K562 (cell line): ENCODE data around the gene CSMD2. TPM values are rescaled to one million over a fixed set of nuclear protein-coding genes. Genes with fewer than 3 reads are reported as not detected.

Source experiments
- ATAC-seq: fragments of 200-7000 bp; cut with Tn5 transposase; 3 replicates; pipeline ENCODE4 v1.9.1; 2020; ENCODE audit warnings: moderate library complexity
- BruUV-seq: library from RNA; stranded (reverse); fragments of 400-500 nt; replicated peaks from 2 replicates; lab custom pipeline; 2021; lab: Mats Ljungman, UMichigan
- CTCF ChIA-PET: fragments of 300-600 bp; formaldehyde crosslinking; extraction: SDS; loops from one replicate; lab custom pipeline; 2021; ENCODE audit warnings: low intra/inter-chr PET ratio; lab: Yijun Ruan, JAX
- POLR2A ChIA-PET: fragments of 300-600, 350-650 bp; sonication (Branson Sonifier 250); formaldehyde crosslinking; extraction: SDS; loops from one replicate; lab custom pipeline; 2021; ENCODE audit warnings: antibody characterized with exemption, inconsistent platforms; lab: Yijun Ruan, JAX
- DNase-seq, 4 experiments: peaks; one replicate each; pipeline versions ENCODE4 v3.0.0 to v3.0.0-alpha.2; 2011 to 2018; ENCODE audit warnings: low spot score in 3 of 4, mixed read lengths in 3 of 4; ENCODE audit errors: extremely low read depth in 1 of 4
- FAIRE-seq: peaks from 2 replicates; lab custom pipeline; 2011; peaks lifted over from hg19 to GRCh38; lab: Jason Lieb, UNC
- H2AFZ ChIP-seq: 2 replicates; pipeline ENCODE4 v1.6.0; 2011; ENCODE audit warnings: low read depth, low read length, control low read depth, inconsistent platforms
- H3K27ac ChIP-seq: fragments of 200-600 bp; 3 replicates; pipeline ENCODE4 v1.8.0; 2011; ENCODE audit warnings: low read depth, mild to moderate bottlenecking, control low read depth, inconsistent platforms, low read length, moderate library complexity, mixed read lengths; ENCODE audit errors: extremely low read depth
- H3K27me3 ChIP-seq, 2 experiments: fragments of 300-600 bp in 1 of 2; 2 replicates in 1 of 2; 3 replicates in 1 of 2; pipeline versions ENCODE4 v1.6.0 to v1.8.0; 2011; ENCODE audit warnings: inconsistent platforms in 2 of 2, low read length in 2 of 2, mild to moderate bottlenecking in 1 of 2, mixed read lengths in 1 of 2, moderate library complexity in 1 of 2; ENCODE audit not compliant: control insufficient read depth in 2 of 2, insufficient read depth in 2 of 2
- H3K36me3 ChIP-seq: fragments of 300-600 bp; 3 replicates; pipeline ENCODE4 v1.8.0; 2011; ENCODE audit warnings: mild to moderate bottlenecking, low read length, inconsistent platforms; ENCODE audit not compliant: control insufficient read depth, insufficient read depth
- H3K4me1 ChIP-seq, 2 experiments: fragments of 200-600 bp in 1 of 2; replicated peaks in 1 of 2; 2 replicates in 1 of 2; 3 replicates in 1 of 2; pipeline versions ENCODE4 v1.5.1 to v1.8.0; 2011; ENCODE audit warnings: inconsistent platforms in 2 of 2, low read length in 2 of 2, mild to moderate bottlenecking in 1 of 2, mixed read lengths in 1 of 2, moderate library complexity in 1 of 2; ENCODE audit not compliant: control insufficient read depth in 2 of 2, insufficient read depth in 2 of 2
- H3K4me2 ChIP-seq: 2 replicates; pipeline ENCODE4 v1.6.1; 2011; ENCODE audit warnings: low read length, control low read depth, inconsistent platforms, mixed read lengths; ENCODE audit not compliant: insufficient read depth
- H3K4me3 ChIP-seq: fragments of 200-600 bp; sonication (generic), shearing (Covaris generic); 2 replicates; pipeline ENCODE4 v1.5.1; 2016; ENCODE audit warnings: control low read depth, inconsistent platforms
- H3K79me2 ChIP-seq: fragments of 200-600 bp; 3 replicates; pipeline ENCODE4 v1.8.0; 2011; ENCODE audit warnings: low read length, inconsistent platforms; ENCODE audit not compliant: control insufficient read depth, insufficient read depth
- H3K9ac ChIP-seq, 2 experiments: 2 replicates each; pipeline versions ENCODE4 v1.6.0 to v1.6.1; 2011; ENCODE audit warnings: low read depth in 2 of 2, low read length in 2 of 2, control low read depth in 1 of 2, inconsistent platforms in 1 of 2, mild to moderate bottlenecking in 1 of 2, mixed read lengths in 1 of 2; ENCODE audit not compliant: insufficient read depth in 1 of 2
- H3K9me1 ChIP-seq: one replicate; pipeline ENCODE4 v1.6.0; 2011; ENCODE audit warnings: inconsistent platforms, mild to moderate bottlenecking, low read length, moderate library complexity; ENCODE audit not compliant: control insufficient read depth, insufficient read depth
- H3K9me3 ChIP-seq: replicated peaks from 2 replicates; pipeline ENCODE4 v1.5.1; 2011; ENCODE audit warnings: low read depth, low read length, inconsistent platforms; ENCODE audit not compliant: control insufficient read depth, insufficient read depth
- H4K20me1 ChIP-seq: replicated peaks from 2 replicates; pipeline ENCODE4 v1.6.1; 2011; ENCODE audit warnings: low read length, inconsistent platforms, mixed read lengths; ENCODE audit not compliant: control insufficient read depth, insufficient read depth
- CBX3 ChIP-seq, 2 experiments: IDR thresholded peaks; 1 replicate in 1 of 2; 2 replicates in 1 of 2; pipeline ENCODE4 v1.6.1; 2012; ENCODE audit warnings: inconsistent platforms in 2 of 2, low read length in 2 of 2, borderline replicate concordance in 1 of 2, control low read depth in 1 of 2
- KAT2B ChIP-seq: IDR thresholded peaks from one replicate; pipeline ENCODE4 v1.6.1; 2012; ENCODE audit warnings: low read depth, mild to moderate bottlenecking, control low read depth, inconsistent platforms, low read length, moderate library complexity
- MBD2 ChIP-seq: sonication (generic); IDR thresholded peaks from 2 replicates; pipeline ENCODE4 v1.6.1; 2016; ENCODE audit warnings: low read depth, borderline replicate concordance
- MTA2 ChIP-seq: fragments of 450-650 bp; IDR thresholded peaks from 2 replicates; pipeline ENCODE4 v1.6.1; 2016; ENCODE audit warnings: low read depth
- TRIM24 ChIP-seq, 2 experiments: fragments of 450-650 bp; IDR thresholded peaks; 2 replicates each; pipeline ENCODE4 v1.6.1; 2016
- TRIM28 ChIP-seq: fragments of 450-650 bp; IDR thresholded peaks from 2 replicates; pipeline ENCODE4 v1.6.1; 2017
- XRCC3 ChIP-seq: fragments of 450-650 bp; IDR thresholded peaks from 2 replicates; pipeline ENCODE4 v1.6.1; 2017; ENCODE audit warnings: mild to moderate bottlenecking, moderate library complexity
- ZEB2 ChIP-seq: fragments of 450-650 bp; IDR thresholded peaks from 2 replicates; pipeline ENCODE4 v1.6.1; 2016
- ZFP1 ChIP-seq: fragments of 450-650 bp; formaldehyde crosslinking; IDR thresholded peaks from 2 replicates; pipeline ENCODE4 v1.4.0; 2020; ENCODE audit warnings: mild to moderate bottlenecking, mixed read lengths
- ZNF445 ChIP-seq: fragments of 250-450 bp; sonication (Bioruptor Pico); IDR thresholded peaks from 2 replicates; pipeline ENCODE4 v1.4.0; 2020; ENCODE audit warnings: low read depth, mild to moderate bottlenecking, moderate library complexity
- ZNF75A ChIP-seq: fragments of 450-650 bp; formaldehyde crosslinking; IDR thresholded peaks from 2 replicates; pipeline ENCODE4 v1.4.0; 2020; ENCODE audit warnings: mild to moderate bottlenecking
- WGBS: fragments of 100-300 bp; shearing (Covaris generic); methylation state at CpG from one replicate; pipeline ENCODE4 v1.1.6; 2016; ENCODE audit warnings: low coverage, mixed read lengths; ENCODE audit not compliant: insufficient coverage; ENCODE audit errors: missing lambda C conversion rate; 5-methylcytosine and 5-hydroxymethylcytosine counted together
- in situ Hi-C: fragments of 300-500 bp; cut with MboI; formaldehyde crosslinking; loops from 4 replicates; pipeline ENCODE4 v1.15.0; 2018; ENCODE audit warnings: inconsistent platforms, mixed read lengths
- intact Hi-C: fragments of 100-400 bp; cut with micrococcal nuclease; formaldehyde crosslinking; loops from 2 replicates; pipeline ENCODE4 v1.14.2; 2022
- polyA plus RNA-seq, 8 experiments: library from polyadenylated mRNA; depleted of rRNA in 4 of 8; stranded (reverse) in 5 of 8; unstranded in 3 of 8; fragments of >200 nt; fragmentation: Nextera tagmentation in 2 of 8; fragmentation: Illumina TruSeq in 1 of 8; extraction: Ambion mirVana in 2 of 8; extraction: Trizol in 1 of 8; gene quantifications; 2 replicates each; pipeline versions ENCODE4 v1.2.1 to v1.2.3, GENCODE V29; 2011 to 2014; ENCODE audit warnings: inconsistent platforms in 1 of 8, missing spikeins in 1 of 8
- total RNA-seq, 7 experiments: library from RNA; depleted of rRNA in 6 of 7; stranded (reverse); fragments of >200 nt in 6 of 7; fragmentation: Illumina TruSeq in 2 of 7; extraction: Trizol in 2 of 7; gene quantifications; 2 replicates each; pipeline versions ENCODE4 v1.2.1 to v1.2.3, GENCODE V29; 2011 to 2021; ENCODE audit warnings: low replicate concordance in 1 of 7
- TF ChIP-seq, protein P1 (sequence below): sonication (generic); formaldehyde crosslinking; IDR thresholded peaks from 2 replicates; pipeline ENCODE4 v1.8.1; 2023; ENCODE audit warnings: missing genetic modification reagents, mild to moderate bottlenecking, borderline replicate concordance
- TF ChIP-seq, protein P2 (sequence below): fragments of 450-650 bp; formaldehyde crosslinking; IDR thresholded peaks from 2 replicates; pipeline ENCODE4 v1.4.0; 2020; ENCODE audit warnings: mild to moderate bottlenecking
- TF ChIP-seq, protein P3 (sequence below): fragments of 450-650 bp; IDR thresholded peaks from 2 replicates; pipeline ENCODE4 v1.6.1; 2018; ENCODE audit warnings: mild to moderate bottlenecking, low read depth; ENCODE audit not compliant: partially characterized antibody

The CSMD2 gene
- total and polyA plus RNA-seq, 9 of the 15 experiments (the other 6 are each of a cell fraction or from before 2014, with no cell fraction given) = not detected

DNA sequence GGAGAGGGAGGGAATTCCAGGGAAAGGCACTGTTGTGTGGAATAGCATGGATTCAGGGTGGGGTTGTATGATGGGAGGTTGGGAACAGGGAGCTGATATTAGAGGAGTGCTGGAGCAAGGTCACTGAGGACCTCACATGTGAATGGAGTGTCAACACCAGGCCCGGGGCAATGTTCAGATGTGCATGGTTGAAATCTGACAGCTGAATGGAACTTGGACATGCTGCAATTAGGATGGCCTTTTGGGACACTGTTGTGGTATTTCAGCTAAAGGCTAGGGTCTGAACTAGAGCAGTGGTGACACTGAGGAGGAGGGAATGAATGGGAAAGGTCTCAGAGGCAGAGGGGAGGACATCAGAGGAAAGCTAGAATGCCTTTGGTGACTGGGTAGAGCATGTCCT, 667.6 kb downstream of the CSMD2 start (continued):
- TF ChIP-seq, protein P1, sequence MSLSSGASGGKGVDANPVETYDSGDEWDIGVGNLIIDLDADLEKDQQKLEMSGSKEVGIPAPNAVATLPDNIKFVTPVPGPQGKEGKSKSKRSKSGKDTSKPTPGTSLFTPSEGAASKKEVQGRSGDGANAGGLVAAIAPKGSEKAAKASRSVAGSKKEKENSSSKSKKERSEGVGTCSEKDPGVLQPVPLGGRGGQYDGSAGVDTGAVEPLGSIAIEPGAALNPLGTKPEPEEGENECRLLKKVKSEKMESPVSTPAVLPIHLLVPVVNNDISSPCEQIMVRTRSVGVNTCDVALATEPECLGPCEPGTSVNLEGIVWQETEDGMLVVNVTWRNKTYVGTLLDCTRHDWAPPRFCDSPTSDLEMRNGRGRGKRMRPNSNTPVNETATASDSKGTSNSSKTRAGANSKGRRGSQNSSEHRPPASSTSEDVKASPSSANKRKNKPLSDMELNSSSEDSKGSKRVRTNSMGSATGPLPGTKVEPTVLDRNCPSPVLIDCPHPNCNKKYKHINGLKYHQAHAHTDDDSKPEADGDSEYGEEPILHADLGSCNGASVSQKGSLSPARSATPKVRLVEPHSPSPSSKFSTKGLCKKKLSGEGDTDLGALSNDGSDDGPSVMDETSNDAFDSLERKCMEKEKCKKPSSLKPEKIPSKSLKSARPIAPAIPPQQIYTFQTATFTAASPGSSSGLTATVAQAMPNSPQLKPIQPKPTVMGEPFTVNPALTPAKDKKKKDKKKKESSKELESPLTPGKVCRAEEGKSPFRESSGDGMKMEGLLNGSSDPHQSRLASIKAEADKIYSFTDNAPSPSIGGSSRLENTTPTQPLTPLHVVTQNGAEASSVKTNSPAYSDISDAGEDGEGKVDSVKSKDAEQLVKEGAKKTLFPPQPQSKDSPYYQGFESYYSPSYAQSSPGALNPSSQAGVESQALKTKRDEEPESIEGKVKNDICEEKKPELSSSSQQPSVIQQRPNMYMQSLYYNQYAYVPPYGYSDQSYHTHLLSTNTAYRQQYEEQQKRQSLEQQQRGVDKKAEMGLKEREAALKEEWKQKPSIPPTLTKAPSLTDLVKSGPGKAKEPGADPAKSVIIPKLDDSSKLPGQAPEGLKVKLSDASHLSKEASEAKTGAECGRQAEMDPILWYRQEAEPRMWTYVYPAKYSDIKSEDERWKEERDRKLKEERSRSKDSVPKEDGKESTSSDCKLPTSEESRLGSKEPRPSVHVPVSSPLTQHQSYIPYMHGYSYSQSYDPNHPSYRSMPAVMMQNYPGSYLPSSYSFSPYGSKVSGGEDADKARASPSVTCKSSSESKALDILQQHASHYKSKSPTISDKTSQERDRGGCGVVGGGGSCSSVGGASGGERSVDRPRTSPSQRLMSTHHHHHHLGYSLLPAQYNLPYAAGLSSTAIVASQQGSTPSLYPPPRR (CRISPR knock-in tag) = no peak
- TF ChIP-seq ZFP1 = no peak

DNA sequence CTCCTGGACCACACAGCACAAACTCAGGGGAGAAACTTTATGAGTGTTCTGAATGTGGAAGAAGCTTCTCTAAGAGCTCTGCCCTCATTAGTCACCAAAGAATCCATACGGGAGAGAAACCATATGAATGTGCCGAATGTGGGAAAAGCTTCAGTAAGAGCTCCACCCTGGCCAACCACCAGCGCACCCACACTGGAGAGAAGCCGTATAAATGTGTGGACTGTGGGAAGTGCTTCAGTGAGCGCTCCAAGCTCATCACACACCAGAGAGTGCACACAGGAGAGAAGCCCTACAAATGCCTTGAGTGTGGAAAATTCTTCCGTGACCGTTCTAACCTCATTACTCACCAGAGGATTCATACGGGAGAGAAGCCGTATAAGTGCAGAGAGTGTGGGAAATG, 670.1 kb downstream of the CSMD2 start:
- Histone ChIP-seq H4K20me1 (no peaks in the 10 kb centered on the region), H3K9me3 (peaks cover 6% of the 10 kb centered on the region), H3K27me3 (no peaks in the 10 kb centered on the region), H3K9me1 (no peaks in the 10 kb centered on the region), H3K4me2 (no peak overlapping the region), H3K9ac (no peak overlapping the region), H2AFZ (no peak overlapping the region), H3K27ac (no peak overlapping the region), H3K4me1 (no peaks in the 10 kb centered on the region), H3K36me3 (no peaks in the 10 kb centered on the region; the same call in 2 of the 3 replicates), H3K79me2 (no peaks in the 10 kb centered on the region), H3K4me3 (no peak overlapping the region)
- TF ChIP-seq CBX3 (IDR thresholded peaks at IDR 0.05; ENCODE audit: borderline replicate concordance in 1 of 2, low read length in 2 of 2) (peak in 1 of 2 experiments; percentile 89; a peak in 2 of 3 replicates), TRIM24 (IDR thresholded peaks at IDR 0.05) (peak in 1 of 2 experiments; percentile 44; a peak in 1 of 4 replicates), MTA2 (no peak), ZNF75A (CRISPR knock-in tag) (peak; percentile 96), TRIM28 (peak; percentile 95), ZNF445 (CRISPR knock-in tag) (0 out of 2 replicates have a peak, but pooled peaks have one; percentile 58), XRCC3 (0 out of 2 replicates have a peak, but pooled peaks have one; percentile 65), KAT2B (no peak), ZEB2 (0 out of 2 replicates have a peak, but pooled peaks have one; percentile 11), MBD2 (no peak)
- TF ChIP-seq, protein P2, sequence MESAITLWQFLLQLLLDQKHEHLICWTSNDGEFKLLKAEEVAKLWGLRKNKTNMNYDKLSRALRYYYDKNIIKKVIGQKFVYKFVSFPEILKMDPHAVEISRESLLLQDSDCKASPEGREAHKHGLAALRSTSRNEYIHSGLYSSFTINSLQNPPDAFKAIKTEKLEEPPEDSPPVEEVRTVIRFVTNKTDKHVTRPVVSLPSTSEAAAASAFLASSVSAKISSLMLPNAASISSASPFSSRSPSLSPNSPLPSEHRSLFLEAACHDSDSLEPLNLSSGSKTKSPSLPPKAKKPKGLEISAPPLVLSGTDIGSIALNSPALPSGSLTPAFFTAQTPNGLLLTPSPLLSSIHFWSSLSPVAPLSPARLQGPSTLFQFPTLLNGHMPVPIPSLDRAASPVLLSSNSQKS (CRISPR knock-in tag) = no peak
- TF ChIP-seq, protein P3, sequence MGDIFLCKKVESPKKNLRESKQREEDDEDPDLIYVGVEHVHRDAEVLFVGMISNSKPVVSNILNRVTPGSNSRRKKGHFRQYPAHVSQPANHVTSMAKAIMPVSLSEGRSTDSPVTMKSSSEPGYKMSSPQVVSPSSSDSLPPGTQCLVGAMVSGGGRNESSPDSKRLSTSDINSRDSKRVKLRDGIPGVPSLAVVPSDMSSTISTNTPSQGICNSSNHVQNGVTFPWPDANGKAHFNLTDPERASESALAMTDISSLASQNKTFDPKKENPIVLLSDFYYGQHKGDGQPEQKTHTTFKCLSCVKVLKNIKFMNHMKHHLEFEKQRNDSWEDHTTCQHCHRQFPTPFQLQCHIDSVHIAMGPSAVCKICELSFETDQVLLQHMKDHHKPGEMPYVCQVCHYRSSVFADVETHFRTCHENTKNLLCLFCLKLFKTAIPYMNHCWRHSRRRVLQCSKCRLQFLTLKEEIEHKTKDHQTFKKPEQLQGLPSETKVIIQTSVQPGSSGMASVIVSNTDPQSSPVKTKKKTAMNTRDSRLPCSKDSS = peak; percentile 62
- 42% methylated on average over 9 of the region's 9 CpGs for WGBS
- POLR2A ChIA-PET = interaction anchor here (1.1 kb wide), 1 partner anchor 138 kb away, joined by 3 read pairs; no protein-coding TSS in a partner anchor
- intact Hi-C loops (no loop called here), in situ Hi-C loops (no loop called here)
- ATAC-seq = no peak
- CTCF ChIA-PET = no interaction called here
- FAIRE-seq = no peak
- no peak for DNase-seq
- BruUV-seq = no TSS peak
